Activated CD4-positive, CD25-positive, alpha-beta regulatory T cell (primary cell): Measurements from ENCODE around the gene PCSK1.

Experiments
- DNase-seq, 4 experiments: peaks; one replicate each; lab custom pipeline; 2025; lab: John Stamatoyannopoulos, UW

The PCSK1 gene

DNA sequence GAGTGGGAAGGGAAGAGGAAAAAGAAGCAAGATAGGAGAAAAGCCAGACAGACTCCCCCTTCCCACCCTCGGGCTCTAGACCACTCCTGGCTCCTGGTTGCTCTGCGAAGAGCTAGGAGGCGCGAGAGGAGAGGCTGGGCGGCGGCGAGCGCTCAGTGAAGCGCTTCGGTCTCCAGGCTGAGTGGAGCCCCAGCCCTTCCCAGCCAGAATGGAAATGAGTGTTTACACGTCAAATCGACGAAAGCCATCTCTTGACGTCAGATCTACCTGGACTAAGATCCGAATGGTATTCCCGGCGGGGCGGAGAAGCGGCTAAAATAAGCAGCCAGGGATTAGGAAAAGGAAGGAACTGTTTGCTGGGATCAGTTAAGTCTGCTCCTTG, at the start of gene PCSK1:
Gene PCSK1 (minus strand): TSS at position 183 of the 382 bp plus-strand sequence. CDS start 206 bp downstream, outside the sequence.
- no peak for DNase-seq

DNA sequence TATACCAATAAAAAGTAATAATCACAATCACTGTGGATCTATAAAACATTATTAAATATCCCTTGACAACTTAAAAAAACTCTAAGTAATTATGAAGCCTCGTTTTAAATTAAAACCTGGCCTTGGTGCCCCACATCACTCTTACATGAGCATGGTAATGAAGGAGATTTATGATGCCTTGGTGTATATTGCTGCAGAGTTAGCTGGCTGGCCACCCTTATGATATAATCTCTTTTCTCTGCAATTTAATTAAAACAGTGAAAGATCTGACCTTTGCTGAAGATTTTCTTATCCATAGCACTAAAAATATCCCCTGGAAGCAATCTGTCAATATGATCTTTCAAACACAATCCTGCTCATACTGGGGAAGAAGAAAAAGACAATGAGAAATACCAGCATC, 48.8 kb upstream of the PCSK1 start:
- no peak for DNase-seq

- DNase-seq: no peak
These were observed 48.1 kb upstream of the PCSK1 start for GRCh38 chr5:96481009-96481786.

DNA sequence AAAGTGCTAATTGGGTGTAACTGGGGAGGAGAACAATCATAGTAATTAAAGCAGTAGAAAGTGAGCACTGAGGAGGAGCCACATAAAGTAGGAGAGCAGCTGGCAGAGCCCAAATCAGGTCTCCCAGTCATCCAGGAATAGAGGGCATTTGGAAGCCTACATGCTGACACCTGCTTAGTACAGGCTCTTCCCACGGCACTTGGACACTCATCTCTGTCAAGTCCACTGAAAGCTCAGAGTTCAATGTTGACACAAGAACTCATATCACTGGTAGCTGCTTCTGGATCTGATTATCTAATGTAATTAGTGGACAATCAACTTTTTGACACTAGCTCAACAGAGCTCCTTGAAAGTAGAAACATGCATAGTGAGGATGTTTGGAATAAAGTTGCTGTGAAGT, 45.9 kb upstream of the PCSK1 start:
- no peak for DNase-seq

DNA sequence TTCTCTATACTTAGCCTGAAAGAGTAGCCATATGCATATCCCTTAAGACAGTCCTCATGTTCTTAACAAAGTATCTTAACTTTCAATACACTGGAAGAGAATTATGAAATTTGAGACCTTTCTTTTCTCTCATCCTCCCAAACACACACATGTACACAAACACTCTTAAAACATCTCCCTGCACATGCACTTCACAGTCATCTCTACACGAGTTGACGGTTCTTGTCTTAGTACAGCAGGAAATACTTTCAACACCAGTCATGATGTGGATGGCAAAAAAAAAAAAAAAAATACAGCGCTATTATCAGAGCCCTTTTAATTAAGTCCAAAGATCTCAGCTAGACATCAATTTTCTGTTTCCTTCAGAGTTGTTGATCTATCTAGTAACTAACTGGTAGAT, 43.6 kb upstream of the PCSK1 start:
- no peak for DNase-seq

DNA sequence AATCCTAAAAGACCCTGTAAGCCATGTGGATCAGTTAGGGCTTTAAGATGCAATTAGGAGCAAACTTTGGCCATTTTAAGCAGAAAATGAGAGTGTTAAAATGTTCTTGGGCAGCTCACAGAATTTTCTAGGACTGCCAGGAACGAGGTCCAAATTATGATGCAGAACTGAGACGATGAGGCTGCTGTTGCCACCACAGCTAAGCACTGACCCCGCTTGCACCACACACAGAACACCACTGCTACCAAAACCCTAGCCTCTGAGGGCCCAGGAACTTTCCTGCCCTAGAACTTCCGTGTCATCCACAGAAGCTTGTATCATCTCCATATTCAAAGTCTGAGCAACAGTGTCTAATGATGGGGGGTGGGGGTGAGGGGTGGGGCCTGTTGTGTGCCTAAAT, 41.0 kb upstream of the PCSK1 start:
- no peak for DNase-seq

DNA sequence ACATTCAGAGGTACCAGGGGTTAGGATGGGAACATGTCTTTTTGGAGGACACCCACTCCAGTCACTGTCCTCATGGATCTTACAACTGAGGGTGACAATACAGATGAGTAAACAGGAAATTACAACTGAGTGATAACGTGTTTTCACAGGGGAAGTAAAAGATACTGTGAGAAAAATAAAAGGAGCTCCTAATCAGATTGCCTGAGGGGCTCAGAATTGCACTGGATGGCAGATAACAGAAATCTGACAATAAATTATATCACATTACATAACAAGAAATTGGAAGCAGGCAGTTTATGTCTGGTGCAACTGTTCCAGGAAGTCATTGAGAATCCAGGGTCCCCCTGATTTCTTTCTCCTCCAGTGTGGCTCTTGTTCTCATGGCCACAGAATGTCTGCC, 40.1 kb upstream of the PCSK1 start:
- no peak for DNase-seq

- DNase-seq: no peak
These were observed 37.7 kb upstream of the PCSK1 start for GRCh38 chr5:96470785-96471184.

- no peak for DNase-seq
These were observed 35.9 kb upstream of the PCSK1 start for GRCh38 chr5:96468956-96469355.

- no peak for DNase-seq
These were observed 30.0 kb upstream of the PCSK1 start for GRCh38 chr5:96463091-96463490.

- DNase-seq: no peak
These were observed 26.5 kb upstream of the PCSK1 start for GRCh38 chr5:96459313-96460121.

DNA sequence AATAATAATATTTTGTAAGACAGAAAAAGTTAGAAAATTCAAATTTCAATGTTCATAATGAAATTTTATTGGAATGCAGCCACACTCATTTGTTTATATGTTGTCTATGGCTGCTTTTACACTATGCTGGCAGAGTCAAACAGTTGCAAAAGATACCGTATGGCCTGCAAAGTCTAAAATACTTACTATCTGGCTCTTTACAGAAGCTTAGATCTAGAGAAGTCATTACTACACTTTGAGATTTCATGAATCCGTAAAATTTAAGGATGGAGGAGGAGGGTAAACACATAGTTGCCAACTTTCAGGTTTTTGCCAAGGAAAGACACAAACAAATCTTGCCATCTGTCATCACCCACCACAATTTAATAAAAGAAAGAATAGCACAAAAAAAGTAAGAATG, 25.1 kb upstream of the PCSK1 start:
- no peak for DNase-seq

- DNase-seq: no peak
These were observed 22.7 kb upstream of the PCSK1 start for GRCh38 chr5:96455789-96456188.

DNA sequence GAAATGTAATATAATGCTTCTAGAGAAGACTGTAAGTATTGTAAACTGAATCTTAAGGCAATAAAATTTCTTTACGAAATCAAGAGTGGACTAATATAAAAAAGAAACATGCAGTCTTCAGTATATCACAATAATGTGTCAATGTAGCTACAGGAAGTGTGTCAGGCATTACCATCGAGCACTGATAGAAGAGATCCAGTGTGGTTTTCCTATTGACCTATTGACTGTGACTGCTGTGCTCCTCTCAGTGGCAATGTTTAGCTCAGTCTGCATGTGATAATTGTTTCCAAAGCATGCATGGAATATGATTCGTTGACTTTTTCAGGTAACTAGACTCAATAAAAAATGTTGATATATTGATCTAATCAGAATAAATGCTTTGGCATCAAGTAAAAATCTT, 20.3 kb upstream of the PCSK1 start:
- no peak for DNase-seq

DNA sequence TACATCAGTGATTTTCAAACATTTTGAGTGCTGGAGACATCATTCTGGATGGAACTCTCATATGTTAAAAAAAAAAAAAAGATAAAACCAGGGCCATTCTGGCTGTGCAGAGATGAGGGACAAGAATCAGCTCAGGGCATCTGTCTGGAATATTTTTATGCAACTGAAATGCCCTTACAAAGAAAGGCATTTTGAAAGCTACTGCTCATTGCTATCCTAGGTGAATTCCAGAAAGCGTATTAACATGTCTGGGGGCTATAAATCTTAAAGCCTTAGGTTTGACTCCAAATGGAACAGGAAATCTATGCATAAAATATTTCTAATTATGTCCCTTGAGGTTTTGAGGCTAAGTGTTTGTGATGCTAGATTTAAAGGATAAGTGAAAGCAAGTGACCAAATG, 14.9 kb upstream of the PCSK1 start:
- no peak for DNase-seq

DNA sequence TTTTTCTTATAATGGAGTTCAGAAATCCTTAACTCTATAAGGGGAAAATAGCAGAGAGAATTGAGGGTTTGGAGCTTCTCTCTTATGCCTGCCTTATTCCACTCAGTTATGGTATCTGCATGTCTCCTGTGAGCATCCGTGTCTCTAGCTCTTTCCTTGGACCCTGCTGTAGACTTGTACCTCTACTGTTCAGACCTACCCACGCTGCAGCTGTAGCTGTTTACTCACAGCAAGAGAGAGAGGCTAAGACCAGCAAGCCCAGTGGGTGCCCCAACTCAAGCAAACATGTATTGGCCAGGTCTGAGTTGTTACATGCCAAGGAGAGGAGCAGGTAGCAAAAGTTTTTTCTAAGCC, 7.1 kb upstream of the PCSK1 start:
- no peak for DNase-seq

GRCh38 chr5:96439477-96440184, 6.6 kb upstream of the PCSK1 start:
- no peak for DNase-seq

DNA sequence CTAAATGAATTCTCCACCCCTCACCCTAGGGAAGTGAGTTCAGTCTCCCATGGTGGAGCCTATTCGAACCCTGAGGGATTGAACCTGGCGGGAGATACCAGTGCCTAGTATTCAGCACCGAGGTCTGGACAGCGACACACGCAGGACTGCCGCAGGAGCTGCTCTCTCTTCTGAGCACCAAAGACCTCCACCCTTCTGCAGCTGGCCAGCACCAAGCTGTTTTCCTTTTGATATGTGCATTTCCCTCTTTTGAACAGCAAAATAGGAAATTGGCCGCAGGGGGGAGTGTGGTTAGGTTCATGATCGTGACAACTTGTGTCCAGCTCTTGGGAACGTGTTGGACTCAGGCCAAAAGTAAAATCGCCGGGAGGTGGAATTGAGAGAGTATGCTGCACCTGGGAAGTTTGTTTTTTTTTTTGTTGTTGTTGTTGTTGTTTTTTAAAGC, 1.2 kb upstream of the PCSK1 start:
- no peak for DNase-seq

DNA sequence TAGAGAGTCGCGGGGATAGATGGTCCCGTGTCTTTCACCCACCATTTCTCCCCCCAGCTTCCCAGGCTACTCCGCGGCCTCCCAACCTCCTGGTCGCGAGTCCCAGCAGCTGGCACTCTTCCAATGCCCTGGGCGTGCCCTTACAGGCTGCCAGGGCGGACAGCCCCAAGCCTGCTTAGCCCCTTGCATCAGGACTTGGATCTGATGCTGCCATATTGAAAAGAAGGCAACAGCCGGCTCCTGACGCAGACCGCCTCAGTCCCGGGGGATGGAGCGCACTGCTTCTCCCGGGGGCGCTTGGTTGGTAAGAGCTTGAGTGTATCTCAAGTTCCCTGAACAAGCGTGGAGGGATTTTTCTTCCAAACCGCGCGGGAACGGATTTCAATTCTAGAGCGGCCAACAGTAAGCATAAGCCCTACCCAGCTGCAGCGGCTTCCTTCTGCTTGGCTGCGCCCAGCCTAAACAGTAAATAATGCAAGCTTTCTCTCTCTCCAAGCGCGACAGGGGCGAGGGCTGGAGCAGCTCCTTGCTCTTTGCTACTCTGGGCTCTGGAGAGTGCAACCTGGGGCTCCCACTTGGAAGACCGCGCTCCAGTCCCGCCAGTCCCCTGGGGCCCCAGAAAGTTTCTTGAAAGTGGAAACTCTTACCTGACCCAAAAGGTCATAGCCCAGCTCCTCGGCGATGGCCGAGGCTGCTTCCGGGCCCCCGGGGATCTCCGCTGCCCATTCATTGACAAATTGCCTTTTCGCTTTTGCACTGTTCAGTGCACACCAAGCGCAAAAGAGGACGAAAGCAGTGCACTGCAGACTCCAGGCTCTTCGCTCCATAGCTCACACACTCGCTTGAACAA, 607 bp downstream of the PCSK1 start:
- no peak for DNase-seq

DNA sequence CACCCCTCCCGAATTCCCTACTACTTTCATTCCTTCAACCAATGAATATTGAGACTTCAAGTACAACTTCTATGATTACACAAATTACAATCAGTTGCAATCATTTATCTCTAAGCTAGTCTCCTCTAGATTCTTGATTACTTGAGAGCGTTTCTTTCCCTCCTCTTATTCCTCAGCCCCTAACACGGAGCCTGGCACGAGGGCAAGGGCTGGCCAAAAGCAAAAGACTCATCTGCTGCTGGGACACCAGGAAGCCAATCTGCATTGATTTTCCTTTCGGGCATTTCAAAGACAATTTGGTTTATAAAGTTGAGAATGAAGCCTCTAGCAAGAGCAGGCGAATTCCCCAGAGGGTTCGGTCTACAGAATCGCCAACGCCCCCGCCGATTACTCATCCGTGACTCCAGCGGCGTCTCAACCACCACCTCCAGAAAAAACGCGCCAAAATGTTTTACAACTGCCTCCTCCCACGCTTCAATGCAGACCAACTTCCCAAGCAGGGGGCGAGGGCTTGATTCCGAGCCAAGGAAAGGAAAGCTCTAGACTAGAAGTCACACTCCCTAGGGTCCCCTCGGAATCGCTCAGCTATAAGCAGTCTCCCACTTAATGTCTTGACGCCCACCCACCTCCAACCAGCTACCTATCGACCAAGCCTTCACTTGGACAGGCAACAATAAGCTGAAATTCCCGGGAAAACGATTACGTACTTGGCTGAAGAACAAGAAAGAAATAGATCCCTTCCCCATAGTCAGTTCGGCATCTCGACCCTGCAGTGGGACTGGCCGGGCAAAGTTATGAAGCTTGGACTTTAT, 1.5 kb downstream of the PCSK1 start:
- DNase-seq: no peak

DNA sequence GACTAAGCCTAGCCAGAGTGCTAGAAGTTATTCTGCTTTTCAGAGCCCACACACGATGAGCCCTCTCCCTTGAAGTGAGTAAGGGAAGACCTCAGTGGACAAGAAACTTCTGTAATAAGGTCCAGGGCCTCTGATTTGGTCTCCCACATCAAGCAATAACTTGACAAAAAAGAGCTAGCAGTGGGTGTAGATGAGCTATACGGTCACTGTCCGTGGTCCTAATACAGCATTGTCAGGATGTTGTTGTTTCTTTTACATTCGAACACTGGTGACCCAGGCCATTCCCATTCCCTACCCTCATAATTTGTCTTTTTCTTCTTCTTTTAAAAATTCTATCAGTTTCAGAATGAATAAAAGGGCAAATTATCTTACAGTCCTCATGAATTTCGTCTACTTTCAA, 5.2 kb downstream of the PCSK1 start:
- DNase-seq: no peak
